ENCODE measurements around the gene C1orf53. TPM values are rescaled to one million over a fixed set of nuclear protein-coding genes. Genes with fewer than 3 reads are reported as not detected.

Gene C1orf53
- polyA plus RNA-seq, 1 of the 3 experiments (the other 2 are of a cell fraction), result 24.9 TPM

GRCh38 chr1:197865809-197866208 lies 36.6 kb upstream of the C1orf53 start:
- TF ChIP-seq TAF1 (IDR thresholded peaks at IDR 0.05; ENCODE audit: borderline replicate concordance, low read depth, low read length), result no peak
- TF ChIP-seq, protein P1, sequence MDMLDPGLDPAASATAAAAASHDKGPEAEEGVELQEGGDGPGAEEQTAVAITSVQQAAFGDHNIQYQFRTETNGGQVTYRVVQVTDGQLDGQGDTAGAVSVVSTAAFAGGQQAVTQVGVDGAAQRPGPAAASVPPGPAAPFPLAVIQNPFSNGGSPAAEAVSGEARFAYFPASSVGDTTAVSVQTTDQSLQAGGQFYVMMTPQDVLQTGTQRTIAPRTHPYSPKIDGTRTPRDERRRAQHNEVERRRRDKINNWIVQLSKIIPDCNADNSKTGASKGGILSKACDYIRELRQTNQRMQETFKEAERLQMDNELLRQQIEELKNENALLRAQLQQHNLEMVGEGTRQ (IDR thresholded peaks at IDR 0.05; ENCODE audit: borderline replicate concordance, low read depth, low read length), result no peak
- no peak for TF ChIP-seq GABPA (IDR thresholded peaks at IDR 0.05; ENCODE audit: low read depth)
- TF ChIP-seq, protein P2, sequence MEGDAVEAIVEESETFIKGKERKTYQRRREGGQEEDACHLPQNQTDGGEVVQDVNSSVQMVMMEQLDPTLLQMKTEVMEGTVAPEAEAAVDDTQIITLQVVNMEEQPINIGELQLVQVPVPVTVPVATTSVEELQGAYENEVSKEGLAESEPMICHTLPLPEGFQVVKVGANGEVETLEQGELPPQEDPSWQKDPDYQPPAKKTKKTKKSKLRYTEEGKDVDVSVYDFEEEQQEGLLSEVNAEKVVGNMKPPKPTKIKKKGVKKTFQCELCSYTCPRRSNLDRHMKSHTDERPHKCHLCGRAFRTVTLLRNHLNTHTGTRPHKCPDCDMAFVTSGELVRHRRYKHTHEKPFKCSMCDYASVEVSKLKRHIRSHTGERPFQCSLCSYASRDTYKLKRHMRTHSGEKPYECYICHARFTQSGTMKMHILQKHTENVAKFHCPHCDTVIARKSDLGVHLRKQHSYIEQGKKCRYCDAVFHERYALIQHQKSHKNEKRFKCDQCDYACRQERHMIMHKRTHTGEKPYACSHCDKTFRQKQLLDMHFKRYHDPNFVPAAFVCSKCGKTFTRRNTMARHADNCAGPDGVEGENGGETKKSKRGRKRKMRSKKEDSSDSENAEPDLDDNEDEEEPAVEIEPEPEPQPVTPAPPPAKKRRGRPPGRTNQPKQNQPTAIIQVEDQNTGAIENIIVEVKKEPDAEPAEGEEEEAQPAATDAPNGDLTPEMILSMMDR (IDR thresholded peaks at IDR 0.05), result no peak
- TF ChIP-seq FOSL2 (IDR thresholded peaks at IDR 0.05; ENCODE audit: borderline replicate concordance, low read depth), result no peak
- no peak for TF ChIP-seq SIN3A (IDR thresholded peaks at IDR 0.05; ENCODE audit: borderline replicate concordance, low read depth, low read length)
- TF ChIP-seq ELF1 (IDR thresholded peaks at IDR 0.05), result no peak
- no peak for TF ChIP-seq YY1 (IDR thresholded peaks at IDR 0.05; ENCODE audit: low read depth)
- no peak for TF ChIP-seq MXI1 (IDR thresholded peaks at IDR 0.05; ENCODE audit: low read depth, low read length)
- TF ChIP-seq, protein P3, sequence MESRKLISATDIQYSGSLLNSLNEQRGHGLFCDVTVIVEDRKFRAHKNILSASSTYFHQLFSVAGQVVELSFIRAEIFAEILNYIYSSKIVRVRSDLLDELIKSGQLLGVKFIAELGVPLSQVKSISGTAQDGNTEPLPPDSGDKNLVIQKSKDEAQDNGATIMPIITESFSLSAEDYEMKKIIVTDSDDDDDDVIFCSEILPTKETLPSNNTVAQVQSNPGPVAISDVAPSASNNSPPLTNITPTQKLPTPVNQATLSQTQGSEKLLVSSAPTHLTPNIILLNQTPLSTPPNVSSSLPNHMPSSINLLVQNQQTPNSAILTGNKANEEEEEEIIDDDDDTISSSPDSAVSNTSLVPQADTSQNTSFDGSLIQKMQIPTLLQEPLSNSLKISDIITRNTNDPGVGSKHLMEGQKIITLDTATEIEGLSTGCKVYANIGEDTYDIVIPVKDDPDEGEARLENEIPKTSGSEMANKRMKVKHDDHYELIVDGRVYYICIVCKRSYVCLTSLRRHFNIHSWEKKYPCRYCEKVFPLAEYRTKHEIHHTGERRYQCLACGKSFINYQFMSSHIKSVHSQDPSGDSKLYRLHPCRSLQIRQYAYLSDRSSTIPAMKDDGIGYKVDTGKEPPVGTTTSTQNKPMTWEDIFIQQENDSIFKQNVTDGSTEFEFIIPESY (IDR thresholded peaks at IDR 0.05; ENCODE audit: borderline replicate concordance, low read depth), result no peak
- no peak for TF ChIP-seq POLR2AphosphoS5 (IDR thresholded peaks at IDR 0.05; ENCODE audit: low read depth, low read length)
- H3K4me2 ChIP-seq, result no peak overlapping the region
- H3K36me3 ChIP-seq (replicated peaks in 1 of 2; ENCODE audit: control insufficient read depth in 1 of 2, insufficient read depth in 2 of 2, low read length in 1 of 2), result no peaks in the 10 kb centered on the region
- H3K27ac ChIP-seq (ENCODE audit: low read depth in 2 of 2, low read length in 1 of 2), result no peak overlapping the region
- POLR2A ChIA-PET, result no interaction called here
- peak overlapping the region; percentile 30; the same call in 1 of the 2 replicates for H2AFZ ChIP-seq (ENCODE audit: low read depth)
- no peaks in the 10 kb centered on the region for H3K79me2 ChIP-seq (ENCODE audit: insufficient read depth)
- no peaks in the 10 kb centered on the region for H3F3A ChIP-seq (replicated peaks; ENCODE audit: insufficient read depth)
- no peaks in the 10 kb centered on the region for H3K27me3 ChIP-seq (ENCODE audit: insufficient read depth)
- no peak overlapping the region for H3K4me3 ChIP-seq (ENCODE audit: low read depth in 2 of 2, low read length in 1 of 2)
- H4K20me1 ChIP-seq (ENCODE audit: insufficient read depth), result no peaks in the 10 kb centered on the region
- CTCF ChIA-PET, result no interaction called here
- 64% methylated on average over 2 of the region's 2 CpGs for WGBS (ENCODE audit: low lambda C conversion rate)
- no peak for DNase-seq
- H3K9ac ChIP-seq, result no peak overlapping the region
- no peaks in the 10 kb centered on the region for H3K9me3 ChIP-seq
- H3K9me2 ChIP-seq, result no peaks in the 10 kb centered on the region
- H3K4me1 ChIP-seq (ENCODE audit: control insufficient read depth in 1 of 2, insufficient read depth in 2 of 2, low read depth in 1 of 2, low read length in 1 of 2), result no peaks in the 10 kb centered on the region

DNA sequence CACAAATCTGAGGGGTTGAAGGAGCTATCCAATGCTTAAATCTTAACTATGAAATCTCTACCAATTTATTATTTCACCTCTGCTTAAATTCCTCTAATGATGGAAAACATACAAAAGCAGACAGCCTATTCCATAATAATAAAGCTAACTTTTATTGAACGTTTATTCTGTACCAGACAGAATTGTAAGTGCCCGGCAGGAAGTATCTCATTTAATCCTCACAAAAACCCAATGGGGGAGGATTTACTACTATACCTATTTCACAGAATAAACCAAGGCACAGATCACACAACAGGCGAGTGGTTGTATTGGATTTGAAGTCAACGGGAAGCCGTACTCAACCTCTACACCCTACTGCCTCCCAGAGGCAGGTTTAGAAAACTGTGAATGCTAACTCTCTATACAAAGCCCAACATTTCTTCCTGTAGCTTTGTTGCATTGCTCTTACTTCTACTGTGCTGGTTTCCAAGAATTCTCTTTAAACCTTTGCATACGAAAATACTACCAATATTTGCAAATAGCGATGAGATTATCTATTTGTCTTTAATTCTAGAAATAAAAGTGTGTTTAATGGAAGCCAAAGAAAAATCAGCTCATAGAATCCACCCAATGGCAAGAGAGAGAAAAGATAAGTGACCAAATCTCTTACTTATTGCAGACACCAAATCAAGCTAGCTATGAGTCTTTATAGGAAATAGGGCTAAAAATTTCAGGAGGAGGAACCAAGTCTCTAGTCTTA lies 33.5 kb upstream of the C1orf53 start:
- Histone ChIP-seq H3K27ac (ENCODE audit: low read depth in 2 of 2, low read length in 1 of 2) (no peak overlapping the region), H3K36me3 (replicated peaks in 1 of 2; ENCODE audit: control insufficient read depth in 1 of 2, insufficient read depth in 2 of 2, low read length in 1 of 2) (no peaks in the 10 kb centered on the region), H3K4me3 (ENCODE audit: low read depth in 2 of 2, low read length in 1 of 2) (no peak overlapping the region), H3K9me3 (no peaks in the 10 kb centered on the region), H3K27me3 (ENCODE audit: insufficient read depth) (no peaks in the 10 kb centered on the region), H3K4me1 (ENCODE audit: control insufficient read depth in 1 of 2, insufficient read depth in 2 of 2, low read depth in 1 of 2, low read length in 1 of 2) (no peaks in the 10 kb centered on the region), H3K79me2 (ENCODE audit: insufficient read depth) (no peaks in the 10 kb centered on the region), H3K9ac (no peak overlapping the region), H3K4me2 (no peak overlapping the region), H2AFZ (ENCODE audit: low read depth) (no peak overlapping the region), H3K9me2 (no peaks in the 10 kb centered on the region), H4K20me1 (ENCODE audit: insufficient read depth) (no peaks in the 10 kb centered on the region), H3F3A (replicated peaks; ENCODE audit: insufficient read depth) (no peaks in the 10 kb centered on the region)
- 41% methylated on average over 7 of the region's 7 CpGs for WGBS (ENCODE audit: low lambda C conversion rate)
- peak; percentile 24 for DNase-seq
- POLR2A ChIA-PET, result no interaction called here
- CTCF ChIA-PET, result interaction anchor here (0.6 to 2.1 kb wide), 17 partner anchors 9 to 814 kb away, joined by 3 to 7 read pairs (median 3); no protein-coding TSS in a partner anchor
- TF ChIP-seq FOXM1 (IDR thresholded peaks at IDR 0.05; ENCODE audit: low read depth) (no peak), RAD21 (IDR thresholded peaks at IDR 0.05; ENCODE audit: low read length) (peak; percentile 67), FOSL2 (IDR thresholded peaks at IDR 0.05; ENCODE audit: borderline replicate concordance, low read depth) (no peak), EP300 (IDR thresholded peaks at IDR 0.05; ENCODE audit: borderline replicate concordance in 1 of 2, low read depth in 1 of 2, low read length in 1 of 2) (no peak), POLR2AphosphoS5 (IDR thresholded peaks at IDR 0.05; ENCODE audit: low read depth, low read length) (no peak), SMC3 (IDR thresholded peaks at IDR 0.05; ENCODE audit: low read depth, low read length) (peak; percentile 67), TAF1 (IDR thresholded peaks at IDR 0.05; ENCODE audit: borderline replicate concordance, low read depth, low read length) (no peak)
- TF ChIP-seq, protein P4, sequence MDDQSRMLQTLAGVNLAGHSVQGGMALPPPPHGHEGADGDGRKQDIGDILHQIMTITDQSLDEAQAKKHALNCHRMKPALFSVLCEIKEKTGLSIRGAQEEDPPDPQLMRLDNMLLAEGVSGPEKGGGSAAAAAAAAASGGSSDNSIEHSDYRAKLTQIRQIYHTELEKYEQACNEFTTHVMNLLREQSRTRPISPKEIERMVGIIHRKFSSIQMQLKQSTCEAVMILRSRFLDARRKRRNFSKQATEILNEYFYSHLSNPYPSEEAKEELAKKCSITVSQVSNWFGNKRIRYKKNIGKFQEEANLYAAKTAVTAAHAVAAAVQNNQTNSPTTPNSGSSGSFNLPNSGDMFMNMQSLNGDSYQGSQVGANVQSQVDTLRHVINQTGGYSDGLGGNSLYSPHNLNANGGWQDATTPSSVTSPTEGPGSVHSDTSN (IDR thresholded peaks at IDR 0.05), result no peak
- TF ChIP-seq, protein P2 (IDR thresholded peaks at IDR 0.05), result peak; percentile 58
